ENCODE data around the gene KLHL14.
"Not testable (repeated sequence)": the region's sequence is repeated elsewhere in the genome, so short reads cannot be mapped to it uniquely, and the experiment has no call there.

The KLHL14 gene

GRCh38 chr18:32804134-32804888, 31.5 kb upstream of the KLHL14 start:
- DNase-seq (ENCODE audit: low read depth): no peak
- no peak for TF ChIP-seq CTCF (IDR thresholded peaks at IDR 0.05; ENCODE audit: insufficient read depth, low read depth, low read length, missing control alignments)
- H3K4me3 ChIP-seq (ENCODE audit: low read length): no peak overlapping the region

- no peak overlapping the region for H3K4me3 ChIP-seq (ENCODE audit: low read length)
- DNase-seq (ENCODE audit: low read depth): no peak
- TF ChIP-seq CTCF (IDR thresholded peaks at IDR 0.05; ENCODE audit: insufficient read depth, low read depth, low read length, missing control alignments): no peak
These were observed 30.7 kb upstream of the KLHL14 start for GRCh38 chr18:32803568-32803967.

GRCh38 chr18:32802591-32803451, 30.0 kb upstream of the KLHL14 start:
- no peak for TF ChIP-seq CTCF (IDR thresholded peaks at IDR 0.05; ENCODE audit: insufficient read depth, low read depth, low read length, missing control alignments)
- no peak overlapping the region for H3K4me3 ChIP-seq (ENCODE audit: low read length)
- DNase-seq (ENCODE audit: low read depth): no peak

GRCh38 chr18:32801228-32801627, 28.4 kb upstream of the KLHL14 start:
- no peak for DNase-seq (ENCODE audit: low read depth)
- TF ChIP-seq CTCF (IDR thresholded peaks at IDR 0.05; ENCODE audit: insufficient read depth, low read depth, low read length, missing control alignments): no peak
- H3K4me3 ChIP-seq (ENCODE audit: low read length): no peak overlapping the region

- TF ChIP-seq CTCF (IDR thresholded peaks at IDR 0.05; ENCODE audit: insufficient read depth, low read depth, low read length, missing control alignments): no peak
- H3K4me3 ChIP-seq (ENCODE audit: low read length): no peak overlapping the region
- no peak for DNase-seq (ENCODE audit: low read depth)
These were observed 25.6 kb upstream of the KLHL14 start for GRCh38 chr18:32798209-32798960.

- not testable (repeated sequence) for DNase-seq (ENCODE audit: low read depth); H3K4me3 ChIP-seq (ENCODE audit: low read length)
These were observed 21.8 kb upstream of the KLHL14 start for GRCh38 chr18:32794667-32795066.

GRCh38 chr18:32779010-32779409, 6.2 kb upstream of the KLHL14 start:
- no peak for TF ChIP-seq CTCF (IDR thresholded peaks at IDR 0.05; ENCODE audit: insufficient read depth, low read depth, low read length, missing control alignments)
- H3K4me3 ChIP-seq (ENCODE audit: low read length): no peak overlapping the region
- DNase-seq (ENCODE audit: low read depth): no peak
